Muscle layer of duodenum (tissue), 2 donors: ENCODE results near the gene PSMA5.
A peak's percentile ranks its signal among the peaks of the same experiment; 100 is the strongest.
"Not testable (repeated sequence)": the region's sequence is repeated elsewhere in the genome, so short reads cannot be mapped to it uniquely, and the experiment has no call there.

Experiments
- H3K27ac ChIP-seq: one replicate; pipeline ENCODE4 v1.7.0; 2013; ENCODE audit warnings: mild to moderate bottlenecking, low read length
- H3K27me3 ChIP-seq: one replicate; pipeline ENCODE4 v1.7.0; 2013; ENCODE audit warnings: low read depth, mild to moderate bottlenecking, control low read depth, low read length
- H3K36me3 ChIP-seq, 2 donors: one replicate each; pipeline ENCODE4 v1.7.0; 2013; ENCODE audit warnings: low read length in 2 of 2, control low read depth in 1 of 2, mild to moderate bottlenecking in 1 of 2; ENCODE audit not compliant: insufficient read depth in 2 of 2, control insufficient read depth in 1 of 2
- H3K4me1 ChIP-seq, 2 donors: one replicate each; pipeline ENCODE4 v1.7.0; 2013; ENCODE audit warnings: low read length in 2 of 2, mild to moderate bottlenecking in 2 of 2, control low read depth in 1 of 2, moderate library complexity in 1 of 2; ENCODE audit not compliant: insufficient read depth in 2 of 2, control insufficient read depth in 1 of 2
- H3K4me3 ChIP-seq, 2 donors: one replicate each; pipeline ENCODE4 v1.7.0; 2013; ENCODE audit warnings: low read length in 2 of 2, low read depth in 1 of 2, mild to moderate bottlenecking in 1 of 2
- H3K9me3 ChIP-seq, 2 donors: one replicate each; pipeline ENCODE4 v1.7.0; 2013; ENCODE audit warnings: low read length in 2 of 2, control low read depth in 1 of 2, mild to moderate bottlenecking in 1 of 2; ENCODE audit not compliant: control insufficient read depth in 1 of 2
- donor health status: healthy.

Gene PSMA5

GRCh38 chr1:109396871-109397580 is 29.2 kb downstream of the PSMA5 start:
- H3K36me3 ChIP-seq: peaks cover 3 to 11% of the 10 kb centered on the region in 2 donors
- peak overlapping the region; percentile 59 to 65 for H3K4me3 ChIP-seq
- H3K9me3 ChIP-seq: no peaks in the 10 kb centered on the region
- H3K4me1 ChIP-seq: peaks cover 24 to 44% of the 10 kb centered on the region in 2 donors
- H3K27ac ChIP-seq: peak overlapping the region; percentile 87
- H3K27me3 ChIP-seq: no peaks in the 10 kb centered on the region

- peaks cover 29 to 49% of the 10 kb centered on the region in 2 donors for H3K4me1 ChIP-seq
- peaks cover 0 to 7% of the 10 kb centered on the region in 2 donors for H3K36me3 ChIP-seq
- peak overlapping the region; percentile 87 for H3K27ac ChIP-seq
- no peaks in the 10 kb centered on the region for H3K9me3 ChIP-seq
- peak overlapping the region; percentile 59 to 65 for H3K4me3 ChIP-seq
- H3K27me3 ChIP-seq: no peaks in the 10 kb centered on the region
These were observed 29.8 kb downstream of the PSMA5 start for GRCh38 chr1:109396513-109396839.

- Histone ChIP-seq H3K27ac (peak overlapping the region; percentile 87), H3K36me3 (peaks cover 0 to under 1% of the 10 kb centered on the region in 2 donors), H3K4me1 (peaks cover 31 to 49% of the 10 kb centered on the region in 2 donors), H3K9me3 (no peaks in the 10 kb centered on the region), H3K27me3 (no peaks in the 10 kb centered on the region), H3K4me3 (peak overlapping the region; percentile 59 to 65)
These were observed 30.4 kb downstream of the PSMA5 start for GRCh38 chr1:109395602-109396512.

GRCh38 chr1:109395282-109395599 is 31.0 kb downstream of the PSMA5 start:
- not testable (repeated sequence) for H3K36me3 ChIP-seq, H3K27me3 ChIP-seq, H3K4me3 ChIP-seq, H3K9me3 ChIP-seq
- peak overlapping the region; percentile 89 for H3K27ac ChIP-seq
- peaks cover 37 to 54% of the 10 kb centered on the region in 2 donors for H3K4me1 ChIP-seq

- Histone ChIP-seq H3K27me3 (no peaks in the 10 kb centered on the region), H3K4me1 (peaks cover 42 to 59% of the 10 kb centered on the region in 2 donors), H3K36me3 (no peaks in the 10 kb centered on the region), H3K27ac (peak overlapping the region; percentile 89), H3K9me3 (no peaks in the 10 kb centered on the region), H3K4me3 (no peak overlapping the region)
These were observed 31.5 kb downstream of the PSMA5 start for GRCh38 chr1:109394591-109395281.

- Histone ChIP-seq H3K9me3 (no peaks in the 10 kb centered on the region), H3K4me3 (peak overlapping the region; percentile 17 to 27), H3K27me3 (no peaks in the 10 kb centered on the region), H3K27ac (peak overlapping the region; percentile 89), H3K36me3 (no peaks in the 10 kb centered on the region), H3K4me1 (peaks cover 53 to 62% of the 10 kb centered on the region in 2 donors)
These were observed 32.5 kb downstream of the PSMA5 start for GRCh38 chr1:109393617-109394233.

- H3K4me1 ChIP-seq: peaks cover 53 to 55% of the 10 kb centered on the region in 2 donors
- H3K27ac ChIP-seq: peak overlapping the region; percentile 89
- no peaks in the 10 kb centered on the region for H3K36me3 ChIP-seq
These were observed 33.2 kb downstream of the PSMA5 start for GRCh38 chr1:109392788-109393616.

GRCh38 chr1:109392037-109392787 is 34.0 kb downstream of the PSMA5 start:
- no peaks in the 10 kb centered on the region for H3K27me3 ChIP-seq
- H3K9me3 ChIP-seq: no peaks in the 10 kb centered on the region
- H3K4me3 ChIP-seq: peak overlapping the region; percentile 17 to 27
- peak overlapping the region; percentile 89 for H3K27ac ChIP-seq
- H3K36me3 ChIP-seq: no peaks in the 10 kb centered on the region
- peaks cover 53 to 57% of the 10 kb centered on the region in 2 donors for H3K4me1 ChIP-seq

More at GRCh38 chr1:109392788-109393616, 33.2 kb downstream of the PSMA5 start:
- peak overlapping the region; percentile 17 to 27 for H3K4me3 ChIP-seq
- H3K27me3 ChIP-seq: no peaks in the 10 kb centered on the region
- H3K9me3 ChIP-seq: no peaks in the 10 kb centered on the region

- Histone ChIP-seq H3K4me1 (peaks cover 51 to 58% of the 10 kb centered on the region in 2 donors), H3K27ac (peak overlapping the region; percentile 89), H3K4me3 (peak overlapping the region; percentile 17 to 27), H3K36me3 (no peaks in the 10 kb centered on the region), H3K9me3 (no peaks in the 10 kb centered on the region), H3K27me3 (no peaks in the 10 kb centered on the region)
These were observed 34.6 kb downstream of the PSMA5 start for GRCh38 chr1:109391626-109392025.

- Histone ChIP-seq H3K4me1 (peaks cover 46 to 58% of the 10 kb centered on the region in 2 donors), H3K27ac (peak overlapping the region; percentile 89), H3K36me3 (no peaks in the 10 kb centered on the region), H3K4me3 (peak overlapping the region; percentile 17 to 27), H3K9me3 (no peaks in the 10 kb centered on the region), H3K27me3 (no peaks in the 10 kb centered on the region)
These were observed 35.1 kb downstream of the PSMA5 start for GRCh38 chr1:109391157-109391556.
